NB4 (cell line): Measurements from ENCODE around the gene SLC12A1.
"Not testable (repeated sequence)": the region's sequence is repeated elsewhere in the genome, so short reads cannot be mapped to it uniquely, and the experiment has no call there.

Source experiments
- DNase-seq: peaks from one replicate; pipeline ENCODE4 v3.0.0; 2010; ENCODE audit warnings: low read depth
- H3K4me3 ChIP-seq: one replicate; pipeline ENCODE4 v1.5.1; 2011; ENCODE audit warnings: mild to moderate bottlenecking, low read depth, low read length, moderate library complexity
- MYC ChIP-seq: IDR thresholded peaks from 2 replicates; pipeline ENCODE4 v1.6.1; 2011; ENCODE audit warnings: low read depth, low read length
- POLR2A ChIP-seq: IDR thresholded peaks from 2 replicates; pipeline ENCODE4 v1.6.1; 2011; ENCODE audit warnings: mild to moderate bottlenecking; ENCODE audit not compliant: insufficient read length; ENCODE audit errors: extremely low read depth
- TF ChIP-seq, protein P1 (sequence below): IDR thresholded peaks from one replicate; pipeline ENCODE4 v1.5.1; 2012; ENCODE audit warnings: low read depth, low read length
- TF ChIP-seq, protein P2 (sequence below): IDR thresholded peaks from 2 replicates; pipeline ENCODE4 v1.6.1; 2011; ENCODE audit warnings: low read depth, low read length

Gene SLC12A1

DNA sequence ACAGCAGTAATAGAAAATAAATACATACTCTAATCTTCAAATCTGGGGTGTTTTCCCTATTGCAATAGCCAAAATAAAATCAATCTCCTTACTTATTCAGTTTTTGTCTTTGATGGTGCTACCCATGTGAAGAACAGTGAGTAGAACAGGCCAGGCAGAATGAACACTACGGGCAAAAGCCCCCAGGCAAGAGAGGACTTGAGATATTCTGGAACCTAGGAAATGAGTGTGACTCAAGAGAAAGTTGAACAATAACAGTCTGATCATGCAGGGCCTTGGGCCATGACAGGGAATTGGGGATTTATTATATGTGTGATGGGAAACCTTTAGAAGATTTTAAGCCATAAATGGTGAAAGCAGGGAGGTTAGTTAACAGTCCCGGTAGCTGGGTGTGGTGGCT, 111.1 kb downstream of the SLC12A1 start:
- no peak for DNase-seq
- H3K4me3 ChIP-seq = no peak overlapping the region
- TF ChIP-seq POLR2A (no peak), MYC (no peak)
- TF ChIP-seq, protein P1, sequence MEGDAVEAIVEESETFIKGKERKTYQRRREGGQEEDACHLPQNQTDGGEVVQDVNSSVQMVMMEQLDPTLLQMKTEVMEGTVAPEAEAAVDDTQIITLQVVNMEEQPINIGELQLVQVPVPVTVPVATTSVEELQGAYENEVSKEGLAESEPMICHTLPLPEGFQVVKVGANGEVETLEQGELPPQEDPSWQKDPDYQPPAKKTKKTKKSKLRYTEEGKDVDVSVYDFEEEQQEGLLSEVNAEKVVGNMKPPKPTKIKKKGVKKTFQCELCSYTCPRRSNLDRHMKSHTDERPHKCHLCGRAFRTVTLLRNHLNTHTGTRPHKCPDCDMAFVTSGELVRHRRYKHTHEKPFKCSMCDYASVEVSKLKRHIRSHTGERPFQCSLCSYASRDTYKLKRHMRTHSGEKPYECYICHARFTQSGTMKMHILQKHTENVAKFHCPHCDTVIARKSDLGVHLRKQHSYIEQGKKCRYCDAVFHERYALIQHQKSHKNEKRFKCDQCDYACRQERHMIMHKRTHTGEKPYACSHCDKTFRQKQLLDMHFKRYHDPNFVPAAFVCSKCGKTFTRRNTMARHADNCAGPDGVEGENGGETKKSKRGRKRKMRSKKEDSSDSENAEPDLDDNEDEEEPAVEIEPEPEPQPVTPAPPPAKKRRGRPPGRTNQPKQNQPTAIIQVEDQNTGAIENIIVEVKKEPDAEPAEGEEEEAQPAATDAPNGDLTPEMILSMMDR = no peak
- TF ChIP-seq, protein P2, sequence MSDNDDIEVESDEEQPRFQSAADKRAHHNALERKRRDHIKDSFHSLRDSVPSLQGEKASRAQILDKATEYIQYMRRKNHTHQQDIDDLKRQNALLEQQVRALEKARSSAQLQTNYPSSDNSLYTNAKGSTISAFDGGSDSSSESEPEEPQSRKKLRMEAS = no peak

DNA sequence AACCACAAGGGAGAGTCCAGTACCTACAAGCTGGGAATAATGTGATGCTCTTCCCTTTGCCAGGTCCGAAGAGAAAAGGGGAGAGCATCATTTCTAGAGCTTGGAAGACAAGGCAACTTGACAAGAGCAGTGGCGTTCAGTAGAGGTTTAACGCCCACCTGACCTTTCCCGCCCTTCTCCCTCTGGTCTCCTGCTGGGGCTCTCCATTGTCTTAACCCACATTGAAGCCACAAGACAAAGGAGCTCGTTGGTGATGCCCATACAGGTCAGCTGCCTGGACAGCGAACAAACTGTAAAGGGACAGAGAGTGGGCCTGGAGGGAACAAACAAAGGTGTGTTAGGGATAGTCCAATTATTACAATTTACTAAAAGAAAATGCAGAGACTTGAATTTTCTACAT, 112.0 kb downstream of the SLC12A1 start:
- TF ChIP-seq, protein P1 = no peak
- TF ChIP-seq POLR2A (no peak), MYC (no peak)
- TF ChIP-seq, protein P2 = no peak
- no peak overlapping the region for H3K4me3 ChIP-seq
- DNase-seq = no peak

DNA sequence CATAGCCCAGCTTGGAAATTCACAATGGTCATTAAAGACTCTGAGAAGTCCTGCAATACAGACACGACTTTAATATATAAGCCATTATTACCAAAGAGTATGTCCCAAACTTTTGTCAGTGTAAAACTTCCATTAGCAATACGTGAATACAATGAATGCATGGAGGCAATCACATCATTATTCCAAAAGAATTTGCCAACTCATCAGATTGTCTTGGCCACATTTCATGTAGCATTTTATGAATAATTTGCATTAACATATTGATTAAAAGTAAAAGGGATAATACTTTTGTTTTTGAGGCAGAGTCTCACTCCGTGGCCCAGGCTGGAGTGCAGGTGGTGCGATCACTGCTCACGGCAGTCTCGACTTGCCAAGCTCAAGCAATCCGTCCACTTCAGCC, 117.2 kb downstream of the SLC12A1 start:
- TF ChIP-seq MYC (no peak), POLR2A (no peak)
- TF ChIP-seq, protein P1 = no peak
- no peak for DNase-seq
- no peak overlapping the region for H3K4me3 ChIP-seq

DNA sequence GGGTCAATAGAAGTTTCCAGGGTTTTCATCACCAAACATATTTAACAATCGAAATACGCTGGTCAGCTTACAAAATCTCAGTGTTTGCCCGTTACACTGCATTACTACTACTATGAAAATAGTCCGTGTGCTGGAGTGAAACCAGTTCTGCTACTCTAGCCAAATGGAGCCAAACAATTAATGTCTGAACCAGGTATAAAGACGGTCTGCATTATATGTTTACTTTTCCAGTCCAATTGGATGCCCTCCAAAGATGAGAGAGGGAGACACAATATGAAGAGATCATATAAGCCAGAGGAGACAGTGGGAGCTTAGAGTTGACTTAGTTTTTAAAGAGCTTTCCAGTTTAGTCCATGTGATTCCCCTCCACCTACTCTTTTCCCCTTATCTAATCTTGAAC, 118.8 kb downstream of the SLC12A1 start:
- TF ChIP-seq, protein P2 = no peak
- TF ChIP-seq POLR2A (no peak), MYC (no peak)
- TF ChIP-seq, protein P1 = no peak

DNA sequence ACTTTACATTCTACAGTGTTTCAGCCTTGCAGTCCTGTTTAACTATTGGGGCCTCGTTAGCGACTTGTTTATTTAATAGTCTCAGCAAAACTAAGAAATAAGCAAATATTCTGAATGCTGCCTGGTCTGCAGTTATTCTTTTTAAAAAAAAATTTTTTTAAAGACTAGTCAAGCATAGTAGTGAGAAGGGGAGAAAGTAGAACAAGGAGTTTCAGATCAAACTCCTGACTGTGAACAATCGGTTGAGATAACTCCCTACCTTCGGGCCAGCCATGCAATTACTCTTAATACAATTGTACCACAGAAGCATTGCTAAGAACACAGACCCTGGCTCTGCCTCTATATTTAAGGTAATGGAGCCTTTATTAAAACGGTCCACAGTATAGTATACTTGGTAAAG, 119.3 kb downstream of the SLC12A1 start:
- no peak for DNase-seq
- H3K4me3 ChIP-seq = no peak overlapping the region
- TF ChIP-seq, protein P1 = no peak
- TF ChIP-seq POLR2A (no peak), MYC (no peak)
- TF ChIP-seq, protein P2 = no peak

More for the DNA sequence above, 118.8 kb downstream of the SLC12A1 start:
- no peak overlapping the region for H3K4me3 ChIP-seq
- DNase-seq = no peak

DNA sequence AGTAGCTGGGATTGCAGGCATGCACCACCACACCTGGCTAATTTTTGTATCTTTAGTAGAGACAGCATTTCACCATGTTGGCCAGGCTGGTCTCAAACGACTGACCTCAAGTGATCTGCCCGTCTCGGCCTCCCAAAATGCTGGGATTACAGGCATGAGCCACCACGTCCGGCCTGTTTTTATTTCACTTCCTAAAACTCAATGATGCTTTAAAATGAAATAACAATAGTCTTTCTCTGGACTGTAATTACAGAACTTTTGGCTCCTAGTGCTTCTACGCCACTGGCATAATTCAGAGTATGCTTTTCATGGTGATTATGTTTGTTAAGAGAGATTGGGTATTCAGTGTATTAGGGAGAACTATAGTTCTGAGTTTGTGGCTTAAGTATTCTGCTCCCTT, 120.1 kb downstream of the SLC12A1 start:
- not testable (repeated sequence) for H3K4me3 ChIP-seq, DNase-seq
